GM12891 (cell line): ENCODE measurements around the gene KYAT1.

Experiments used
- DNase-seq: peaks from one replicate; pipeline ENCODE4 v3.0.0; 2011; ENCODE audit warnings: low spot score; ENCODE audit not compliant: insufficient read length
- FAIRE-seq: peaks from 2 replicates; lab custom pipeline; 2011; peaks lifted over from hg19 to GRCh38; lab: Jason Lieb, UNC
- PAX5 ChIP-seq: IDR thresholded peaks from 2 replicates; pipeline ENCODE4 v1.6.1; 2011; ENCODE audit warnings: low read length, moderate library complexity, mild to moderate bottlenecking; ENCODE audit not compliant: insufficient read depth, severe bottlenecking
- POLR2A ChIP-seq: IDR thresholded peaks from 2 replicates; pipeline ENCODE4 v1.6.1; 2011; ENCODE audit warnings: low read depth, low read length, control low read depth
- POLR2AphosphoS5 ChIP-seq: IDR thresholded peaks from 2 replicates; pipeline ENCODE4 v1.6.1; 2011; ENCODE audit warnings: low read depth, low read length, control low read depth
- POU2F2 ChIP-seq: IDR thresholded peaks from 2 replicates; pipeline ENCODE4 v1.6.1; 2011; ENCODE audit warnings: low read depth, mild to moderate bottlenecking, control low read depth, low read length, moderate library complexity
- SPI1 ChIP-seq: IDR thresholded peaks from 2 replicates; pipeline ENCODE4 v1.6.1; 2011; ENCODE audit warnings: low read depth, low read length, control low read depth
- TAF1 ChIP-seq: IDR thresholded peaks from 2 replicates; pipeline ENCODE4 v1.6.1; 2011; ENCODE audit warnings: low read depth, low read length, control low read depth

KYAT1 gene

GRCh38 chr9:128895556-128895955 is 13.8 kb upstream of the KYAT1 start:
- DNase-seq (no peak), FAIRE-seq (no peak)
- TF ChIP-seq PAX5 = no peak
- no peak for TF ChIP-seq POLR2AphosphoS5
- no peak for TF ChIP-seq POLR2A
- TF ChIP-seq SPI1 = no peak
- TF ChIP-seq TAF1 = no peak
- TF ChIP-seq POU2F2 = no peak

DNA sequence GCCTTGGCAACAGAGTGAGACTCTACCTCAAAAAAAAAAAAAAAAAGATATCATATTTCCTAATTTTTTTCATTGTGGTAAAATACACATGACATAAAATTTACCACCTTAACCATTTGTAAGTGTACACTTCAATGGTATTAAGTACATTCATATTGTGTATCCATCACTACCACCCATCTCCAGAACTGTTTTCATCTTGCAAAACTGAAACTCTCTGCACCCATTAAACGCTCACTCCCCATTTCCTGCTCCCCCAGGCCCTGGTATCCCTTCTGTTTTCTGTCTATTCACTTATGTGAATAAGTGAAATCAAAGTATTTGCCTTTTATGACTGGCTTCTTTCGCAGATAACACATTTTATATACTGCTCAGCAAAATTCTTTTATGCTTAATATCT is 13.0 kb upstream of the KYAT1 start:
- FAIRE-seq (no peak), DNase-seq (no peak)
- TF ChIP-seq POLR2A (no peak), POU2F2 (no peak), TAF1 (no peak), SPI1 (no peak), PAX5 (no peak), POLR2AphosphoS5 (no peak)

DNA sequence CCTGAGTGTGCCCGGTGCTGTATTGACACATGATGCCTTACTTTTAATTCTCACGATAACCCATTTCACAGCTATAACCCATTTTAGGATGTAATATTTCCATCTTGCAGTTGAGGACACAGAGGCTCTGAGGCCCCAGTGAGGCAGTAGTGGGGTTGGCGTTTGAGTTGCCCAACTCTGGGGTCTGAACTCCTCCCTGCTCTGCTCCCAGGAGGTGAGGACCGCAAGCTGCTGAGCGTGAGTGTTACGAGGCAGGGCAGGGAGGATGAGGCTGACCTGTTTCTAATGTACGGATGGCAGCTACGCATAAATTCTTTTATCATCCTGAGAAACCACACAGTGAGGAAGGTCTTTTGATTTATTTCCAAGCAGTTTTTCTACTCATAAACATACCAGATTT is 11.6 kb upstream of the KYAT1 start:
- DNase-seq (no peak), FAIRE-seq (no peak)
- TF ChIP-seq POLR2A (no peak), PAX5 (no peak), POU2F2 (no peak), SPI1 (no peak), TAF1 (no peak), POLR2AphosphoS5 (no peak)

GRCh38 chr9:128892221-128892921 is 10.6 kb upstream of the KYAT1 start:
- no peak for FAIRE-seq
- DNase-seq = no peak
- TF ChIP-seq PAX5 = no peak
- no peak for TF ChIP-seq SPI1
- no peak for TF ChIP-seq POU2F2
- no peak for TF ChIP-seq POLR2AphosphoS5
- no peak for TF ChIP-seq POLR2A
- no peak for TF ChIP-seq TAF1

GRCh38 chr9:128891321-128892220 is 9.8 kb upstream of the KYAT1 start:
- FAIRE-seq (no peak), DNase-seq (no peak)
- no peak for TF ChIP-seq TAF1
- TF ChIP-seq POU2F2 = no peak
- no peak for TF ChIP-seq POLR2A
- TF ChIP-seq POLR2AphosphoS5 = no peak

DNA sequence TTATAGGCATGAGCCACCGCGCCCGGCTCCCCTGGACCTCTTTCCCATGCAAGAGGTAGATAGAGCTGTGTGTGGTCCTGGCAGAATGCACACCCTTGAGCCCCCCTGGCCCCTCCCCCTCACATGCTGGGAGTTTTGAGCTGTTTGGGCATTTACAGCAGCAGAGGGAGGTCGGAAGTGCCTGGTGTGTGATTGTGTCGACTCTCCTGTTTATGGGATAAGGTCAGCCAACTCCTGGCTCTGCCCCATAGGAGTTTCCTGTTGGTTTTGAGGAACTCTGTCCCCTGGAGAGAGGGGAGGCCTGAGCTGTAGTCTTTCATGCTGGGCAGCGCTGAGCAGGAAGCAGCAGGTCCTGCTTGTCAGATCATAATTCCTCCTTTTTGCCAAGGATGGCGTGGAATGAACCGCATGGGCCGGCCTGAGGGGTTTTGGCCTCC is 6.2 kb upstream of the KYAT1 start:
- FAIRE-seq = no peak
- no peak for DNase-seq
- no peak for TF ChIP-seq PAX5
- TF ChIP-seq POLR2A = no peak
- TF ChIP-seq TAF1 = no peak
- no peak for TF ChIP-seq SPI1
- TF ChIP-seq POLR2AphosphoS5 = no peak
- TF ChIP-seq POU2F2 = no peak

GRCh38 chr9:128887049-128887448 is 5.3 kb upstream of the KYAT1 start:
- DNase-seq (no peak), FAIRE-seq (no peak)
- no peak for TF ChIP-seq POU2F2
- TF ChIP-seq SPI1 = no peak
- TF ChIP-seq PAX5 = no peak
- TF ChIP-seq TAF1 = no peak
- TF ChIP-seq POLR2A = no peak

- FAIRE-seq (no peak), DNase-seq (no peak)
- TF ChIP-seq SPI1 (no peak), POU2F2 (no peak), POLR2AphosphoS5 (no peak), PAX5 (no peak), TAF1 (no peak), POLR2A (no peak)
Observed at GRCh38 chr9:128886211-128886891, 4.6 kb upstream of the KYAT1 start.

DNA sequence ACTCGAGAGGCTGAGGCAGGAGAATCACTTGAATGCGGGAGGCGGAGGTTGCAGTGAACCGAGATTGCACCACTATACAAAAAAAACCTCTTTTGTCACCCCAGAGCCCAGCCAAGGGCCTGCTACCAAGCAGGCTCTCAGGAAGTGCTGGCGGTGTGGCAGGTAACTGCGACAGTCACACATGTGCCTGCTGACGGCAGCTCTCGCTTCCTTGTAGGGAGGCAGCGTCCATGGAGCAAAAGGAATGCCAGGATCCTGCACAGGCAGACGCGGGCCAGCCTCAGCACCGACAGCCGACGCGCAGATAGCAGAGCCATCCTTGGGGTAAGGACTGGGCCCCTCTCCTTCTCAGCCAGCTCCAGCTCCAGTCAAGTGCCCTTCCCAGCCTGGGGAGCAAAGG is 4.0 kb upstream of the KYAT1 start:
- no peak for FAIRE-seq
- DNase-seq = no peak
- no peak for TF ChIP-seq POLR2A
